Stimulated activated CD4-positive, alpha-beta T cell treated with anti-CD3 and anti-CD28 coated beads, TNF-alpha, amount 100 ng/mL, for 4 hours (primary cell): Measurements from ENCODE around the gene ARSK.

Source experiments
- DNase-seq, 3 experiments: peaks; one replicate each; pipeline ENCODE4 v3.0.0-alpha.2; 2020; ENCODE audit warnings: low read depth in 3 of 3

Gene ARSK

DNA sequence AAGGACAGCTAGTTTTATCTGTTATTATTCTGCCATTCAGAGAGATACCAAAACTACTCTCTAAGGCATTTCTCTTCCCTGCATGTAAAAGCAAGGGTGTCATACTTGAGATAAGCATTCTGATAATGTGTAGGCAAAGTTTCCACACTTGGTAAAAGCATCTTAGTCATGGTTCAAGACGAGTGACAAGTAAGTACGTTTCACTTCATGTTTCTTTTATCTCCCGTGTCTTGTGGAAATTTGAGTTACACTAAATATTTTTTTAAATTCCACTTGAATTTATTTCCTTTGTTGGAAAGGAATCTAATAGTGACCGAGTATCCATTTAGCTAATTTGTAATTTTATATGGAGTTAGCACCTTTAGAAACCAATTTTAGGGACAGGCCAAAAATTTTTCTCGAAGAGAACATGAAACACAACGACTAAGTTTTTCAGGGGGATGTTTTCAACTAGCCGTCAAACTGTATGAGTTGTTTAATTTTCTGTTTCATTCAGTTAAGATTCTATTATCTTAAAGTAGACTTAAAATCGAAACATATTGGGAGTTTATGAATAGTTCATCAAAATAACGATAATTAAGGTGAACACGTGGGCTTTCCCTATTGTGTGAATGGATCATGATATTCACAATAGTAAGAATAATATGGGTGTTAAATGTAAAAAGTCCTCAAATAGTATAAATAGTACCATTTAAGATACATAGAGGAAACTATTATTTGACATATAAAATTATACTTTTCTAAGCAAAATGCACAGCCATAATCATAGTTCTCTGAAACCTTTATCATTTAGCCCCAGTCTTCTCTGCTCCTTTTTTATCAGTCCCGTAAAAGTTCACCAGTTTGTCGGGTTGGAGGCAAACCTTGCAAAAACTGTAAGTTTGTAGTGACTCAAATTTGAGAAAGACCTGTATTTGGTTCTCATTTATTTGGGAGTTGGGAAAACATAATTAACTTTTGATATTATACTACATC lies 93.3 kb downstream of the ARSK start:
- DNase-seq: no peak

DNA sequence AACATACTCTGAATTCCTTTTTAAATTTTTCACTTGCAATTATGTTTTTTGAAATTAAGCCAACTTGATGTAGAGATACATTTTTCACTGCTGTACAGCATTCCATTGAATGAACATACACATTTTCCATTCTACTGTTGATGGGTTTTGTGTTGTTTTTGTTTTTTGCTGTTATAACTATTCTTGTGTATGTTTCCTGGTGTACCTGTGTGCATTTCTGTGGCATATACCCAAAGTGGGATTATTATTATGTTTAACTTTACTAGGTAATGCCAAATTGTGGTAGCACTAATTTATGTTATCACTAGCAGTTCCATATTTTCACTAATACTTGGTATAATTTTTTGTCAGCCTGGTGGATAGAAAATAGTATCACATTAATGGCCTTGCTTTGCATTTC lies 94.4 kb downstream of the ARSK start:
- no peak for DNase-seq

DNA sequence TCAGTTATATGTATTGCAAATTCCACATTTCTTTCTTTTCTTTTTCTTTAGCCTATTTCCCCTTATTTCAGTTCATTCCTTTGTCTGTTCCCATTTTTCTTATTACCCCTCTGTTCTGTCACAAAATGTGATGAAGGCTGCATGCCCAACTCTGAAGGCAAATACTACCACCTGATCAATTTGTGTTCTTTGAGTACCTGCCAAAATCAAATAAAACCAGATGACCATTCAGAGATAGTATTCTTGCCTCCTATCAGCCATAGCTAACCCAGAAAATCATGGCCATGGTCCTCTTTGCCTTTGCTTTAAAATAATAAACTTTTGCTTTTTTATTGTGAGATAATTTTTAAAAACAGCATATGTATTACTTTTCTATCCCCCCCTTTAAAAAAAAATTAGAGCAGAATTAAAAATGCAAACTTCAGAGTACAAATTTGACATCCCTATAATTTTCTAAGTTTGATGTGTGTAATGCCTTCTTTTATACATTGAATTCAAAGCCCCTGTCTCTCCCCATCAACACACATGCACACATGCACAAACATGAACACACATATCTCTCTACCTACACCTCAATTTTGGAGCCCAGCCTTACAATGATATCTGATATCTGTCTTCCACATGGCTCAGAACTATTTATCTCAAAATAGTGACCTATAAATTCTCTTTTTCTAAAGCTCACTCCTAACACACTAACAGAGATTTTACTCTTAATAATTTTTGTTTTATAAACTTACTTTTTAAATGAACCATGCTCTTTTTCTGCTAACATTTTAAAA lies 95.1 kb downstream of the ARSK start:
- DNase-seq: no peak

DNA sequence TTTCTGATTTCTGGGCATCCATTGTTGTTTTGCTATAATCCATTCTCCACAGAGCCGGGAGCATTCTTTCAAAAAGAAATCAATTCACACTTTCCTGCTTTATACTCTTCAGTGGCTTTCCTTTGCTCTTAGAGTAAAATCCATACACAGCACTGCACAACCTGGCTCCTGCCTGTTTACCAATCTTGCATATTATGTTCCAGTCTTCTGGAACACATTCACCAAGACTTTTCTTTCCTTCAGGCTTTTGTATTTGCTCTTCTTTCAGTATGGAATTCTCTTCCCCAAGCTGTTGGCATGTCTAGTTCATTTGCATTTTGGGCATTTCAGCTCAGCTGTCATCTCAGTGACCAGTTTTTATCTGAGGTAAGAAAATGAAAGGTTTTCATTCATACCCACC lies 97.9 kb downstream of the ARSK start:
- no peak for DNase-seq

DNA sequence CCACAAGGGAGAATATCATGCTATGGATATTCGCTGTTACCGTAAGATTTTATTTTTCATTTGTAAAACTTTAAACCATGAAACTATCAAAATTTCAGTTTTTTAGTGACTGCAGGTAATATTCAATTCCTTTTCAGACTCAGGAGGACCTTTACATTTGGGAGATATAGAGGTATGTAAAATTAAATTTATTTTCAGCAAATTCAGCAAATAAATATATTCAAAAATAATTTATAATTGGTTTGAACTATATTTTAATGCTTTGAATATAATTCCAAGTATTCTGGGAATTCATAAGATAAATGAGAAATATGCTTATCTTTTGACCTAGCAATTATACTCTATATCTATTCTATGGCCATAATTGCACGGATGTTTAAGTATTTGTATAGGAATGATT lies 99.3 kb downstream of the ARSK start:
- no peak for DNase-seq
